ENCODE results near the gene MAMDC4.

The MAMDC4 gene

GRCh38 chr9:136860529-136860928 lies 8.4 kb downstream of the MAMDC4 start:
- Histone ChIP-seq H3K4me2 (ENCODE audit: low read depth, low read length, poor library complexity, severe bottlenecking) (no peak overlapping the region), H3F3A (ENCODE audit: low read depth) (no peaks in the 10 kb centered on the region), H3K79me2 (ENCODE audit: insufficient read depth, low read length) (peaks cover 28% of the 10 kb centered on the region), H4K20me1 (ENCODE audit: insufficient read depth, low read length, poor library complexity, severe bottlenecking) (peaks cover 26% of the 10 kb centered on the region), H3K9me3 (ENCODE audit: insufficient read depth, low read depth, low read length) (no peaks in the 10 kb centered on the region), H3K4me1 (ENCODE audit: insufficient read depth, low read length, poor library complexity, severe bottlenecking) (peaks cover 10% of the 10 kb centered on the region), H3K4me3 (ENCODE audit: low read length, poor library complexity, severe bottlenecking) (no peak overlapping the region), H3K27me3 (ENCODE audit: insufficient read depth, low read length, poor library complexity, severe bottlenecking) (no peaks in the 10 kb centered on the region), H3K36me3 (ENCODE audit: insufficient read depth, low read length) (peaks cover 22% of the 10 kb centered on the region; the same call in 1 of the 2 replicates), H3K9me2 (replicated peaks; ENCODE audit: low read depth, low read length) (no peaks in the 10 kb centered on the region), H3K9ac (ENCODE audit: low read depth, low read length, poor library complexity, severe bottlenecking) (no peak overlapping the region), H2AFZ (ENCODE audit: low read length) (no peak overlapping the region)
- TF ChIP-seq CTCF (conservative IDR thresholded peaks at IDR 0.05; ENCODE audit: low read length), result no peak
- TF ChIP-seq EZH2phosphoT487 (IDR thresholded peaks at IDR 0.05; ENCODE audit: borderline replicate concordance), result no peak

- no peak for TF ChIP-seq EZH2phosphoT487 (IDR thresholded peaks at IDR 0.05; ENCODE audit: borderline replicate concordance)
- TF ChIP-seq CTCF (conservative IDR thresholded peaks at IDR 0.05; ENCODE audit: low read length), result no peak
- H3K9me3 ChIP-seq (ENCODE audit: insufficient read depth, low read depth, low read length), result no peaks in the 10 kb centered on the region
- no peak overlapping the region for H3K4me3 ChIP-seq (ENCODE audit: low read length, poor library complexity, severe bottlenecking)
- no peak overlapping the region for H2AFZ ChIP-seq (ENCODE audit: low read length)
- peaks cover 10% of the 10 kb centered on the region for H3K4me1 ChIP-seq (ENCODE audit: insufficient read depth, low read length, poor library complexity, severe bottlenecking)
- H4K20me1 ChIP-seq (ENCODE audit: insufficient read depth, low read length, poor library complexity, severe bottlenecking), result peaks cover 27% of the 10 kb centered on the region
- H3K27me3 ChIP-seq (ENCODE audit: insufficient read depth, low read length, poor library complexity, severe bottlenecking), result no peaks in the 10 kb centered on the region
- no peaks in the 10 kb centered on the region for H3K9me2 ChIP-seq (replicated peaks; ENCODE audit: low read depth, low read length)
- H3K36me3 ChIP-seq (ENCODE audit: insufficient read depth, low read length), result peaks cover 22% of the 10 kb centered on the region; the same call in 1 of the 2 replicates
- peaks cover 34% of the 10 kb centered on the region for H3K79me2 ChIP-seq (ENCODE audit: insufficient read depth, low read length)
- H3K4me2 ChIP-seq (ENCODE audit: low read depth, low read length, poor library complexity, severe bottlenecking), result no peak overlapping the region
- H3F3A ChIP-seq (ENCODE audit: low read depth), result no peaks in the 10 kb centered on the region
- H3K9ac ChIP-seq (ENCODE audit: low read depth, low read length, poor library complexity, severe bottlenecking), result no peak overlapping the region
Observed at GRCh38 chr9:136860933-136861873, 9.1 kb downstream of the MAMDC4 start.

- H3K79me2 ChIP-seq (ENCODE audit: insufficient read depth, low read length), result peaks cover 36% of the 10 kb centered on the region
- H3K4me1 ChIP-seq (ENCODE audit: insufficient read depth, low read length, poor library complexity, severe bottlenecking), result peaks cover 11% of the 10 kb centered on the region
- no peak overlapping the region for H3K9ac ChIP-seq (ENCODE audit: low read depth, low read length, poor library complexity, severe bottlenecking)
- H3F3A ChIP-seq (ENCODE audit: low read depth), result no peaks in the 10 kb centered on the region
- H3K9me3 ChIP-seq (ENCODE audit: insufficient read depth, low read depth, low read length), result no peaks in the 10 kb centered on the region
- H3K36me3 ChIP-seq (ENCODE audit: insufficient read depth, low read length), result peaks cover 22% of the 10 kb centered on the region; the same call in 1 of the 2 replicates
- H3K9me2 ChIP-seq (replicated peaks; ENCODE audit: low read depth, low read length), result no peaks in the 10 kb centered on the region
- no peak overlapping the region for H2AFZ ChIP-seq (ENCODE audit: low read length)
- TF ChIP-seq EZH2phosphoT487 (IDR thresholded peaks at IDR 0.05; ENCODE audit: borderline replicate concordance), result no peak
- no peak for TF ChIP-seq CTCF (conservative IDR thresholded peaks at IDR 0.05; ENCODE audit: low read length)
- H4K20me1 ChIP-seq (ENCODE audit: insufficient read depth, low read length, poor library complexity, severe bottlenecking), result peaks cover 27% of the 10 kb centered on the region
- no peak overlapping the region for H3K4me2 ChIP-seq (ENCODE audit: low read depth, low read length, poor library complexity, severe bottlenecking)
- H3K27me3 ChIP-seq (ENCODE audit: insufficient read depth, low read length, poor library complexity, severe bottlenecking), result no peaks in the 10 kb centered on the region
- no peak overlapping the region for H3K4me3 ChIP-seq (ENCODE audit: low read length, poor library complexity, severe bottlenecking)
Observed at GRCh38 chr9:136861874-136862457, 9.8 kb downstream of the MAMDC4 start.
